Measurements from ENCODE around the gene SHISA2.

Gene SHISA2

DNA sequence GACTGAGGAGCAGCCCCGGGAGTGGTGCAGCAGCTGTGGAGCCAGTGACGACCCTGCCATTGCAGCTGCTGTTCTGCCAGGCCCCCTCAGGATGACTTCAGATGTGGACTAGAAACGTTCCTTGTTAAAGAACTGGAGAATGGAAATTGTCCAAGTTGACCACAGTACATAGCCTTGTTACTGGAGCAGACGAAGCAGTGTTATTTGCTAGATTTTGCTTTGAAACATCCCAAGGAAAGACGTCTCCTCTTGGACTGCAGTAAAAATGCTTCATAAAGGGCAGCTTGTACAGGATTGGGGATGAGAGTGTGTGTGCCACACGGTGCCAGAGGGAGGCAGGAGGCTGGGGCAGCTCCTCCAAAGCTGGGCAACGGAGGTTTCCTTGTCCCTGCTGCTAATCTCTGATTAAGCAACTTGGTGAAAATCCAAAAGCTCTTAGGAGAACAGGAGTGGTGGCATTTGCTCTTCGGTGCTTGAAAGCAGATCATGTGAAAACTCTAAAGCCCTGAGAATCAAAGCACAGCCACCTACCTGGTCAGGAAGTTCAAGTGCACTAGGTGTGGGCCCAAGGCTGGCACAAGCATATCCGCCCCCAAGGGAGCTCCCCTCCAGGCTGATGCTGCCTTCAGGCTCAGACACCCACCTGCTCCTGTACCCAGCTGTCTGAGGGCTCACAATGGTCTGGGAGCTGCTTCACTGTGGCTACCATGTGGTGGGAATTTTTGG, 34.5 kb downstream of the SHISA2 start:
- no peak for DNase-seq (ENCODE audit: low read depth, low spot score)
- TF ChIP-seq, protein P1, sequence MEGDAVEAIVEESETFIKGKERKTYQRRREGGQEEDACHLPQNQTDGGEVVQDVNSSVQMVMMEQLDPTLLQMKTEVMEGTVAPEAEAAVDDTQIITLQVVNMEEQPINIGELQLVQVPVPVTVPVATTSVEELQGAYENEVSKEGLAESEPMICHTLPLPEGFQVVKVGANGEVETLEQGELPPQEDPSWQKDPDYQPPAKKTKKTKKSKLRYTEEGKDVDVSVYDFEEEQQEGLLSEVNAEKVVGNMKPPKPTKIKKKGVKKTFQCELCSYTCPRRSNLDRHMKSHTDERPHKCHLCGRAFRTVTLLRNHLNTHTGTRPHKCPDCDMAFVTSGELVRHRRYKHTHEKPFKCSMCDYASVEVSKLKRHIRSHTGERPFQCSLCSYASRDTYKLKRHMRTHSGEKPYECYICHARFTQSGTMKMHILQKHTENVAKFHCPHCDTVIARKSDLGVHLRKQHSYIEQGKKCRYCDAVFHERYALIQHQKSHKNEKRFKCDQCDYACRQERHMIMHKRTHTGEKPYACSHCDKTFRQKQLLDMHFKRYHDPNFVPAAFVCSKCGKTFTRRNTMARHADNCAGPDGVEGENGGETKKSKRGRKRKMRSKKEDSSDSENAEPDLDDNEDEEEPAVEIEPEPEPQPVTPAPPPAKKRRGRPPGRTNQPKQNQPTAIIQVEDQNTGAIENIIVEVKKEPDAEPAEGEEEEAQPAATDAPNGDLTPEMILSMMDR (IDR thresholded peaks at IDR 0.05; ENCODE audit: insufficient read depth, low read length, missing control alignments) = no peak
- no peak overlapping the region for H3K4me3 ChIP-seq (ENCODE audit: low read depth, low read length)
- CTCF ChIA-PET = no interaction called here
- POLR2A ChIA-PET = no interaction called here

DNA sequence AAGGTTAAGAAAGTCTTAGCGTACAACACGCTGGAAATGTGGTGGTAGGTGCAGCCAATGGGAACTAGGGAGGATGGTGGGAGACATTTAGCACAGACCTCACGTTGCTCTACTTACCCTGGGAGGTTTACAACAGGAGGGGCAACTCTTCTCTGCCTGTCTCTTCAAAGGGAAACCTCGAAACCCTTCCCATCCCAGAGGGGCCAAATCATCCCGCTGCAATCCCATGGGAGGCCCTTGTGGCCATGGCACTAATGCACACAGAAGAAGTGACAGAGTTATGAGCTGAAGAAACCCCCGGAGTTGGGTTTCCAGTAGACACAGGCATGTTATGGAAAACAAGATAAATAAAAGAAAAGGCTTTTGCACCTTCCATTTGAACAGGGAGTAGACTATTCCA, 35.6 kb downstream of the SHISA2 start:
- DNase-seq (ENCODE audit: low read depth, low spot score) = no peak
- POLR2A ChIA-PET = no interaction called here
- CTCF ChIA-PET = no interaction called here
- H3K4me3 ChIP-seq (ENCODE audit: low read depth, low read length) = no peak overlapping the region
- TF ChIP-seq, protein P1 (IDR thresholded peaks at IDR 0.05; ENCODE audit: insufficient read depth, low read length, missing control alignments) = no peak

DNA sequence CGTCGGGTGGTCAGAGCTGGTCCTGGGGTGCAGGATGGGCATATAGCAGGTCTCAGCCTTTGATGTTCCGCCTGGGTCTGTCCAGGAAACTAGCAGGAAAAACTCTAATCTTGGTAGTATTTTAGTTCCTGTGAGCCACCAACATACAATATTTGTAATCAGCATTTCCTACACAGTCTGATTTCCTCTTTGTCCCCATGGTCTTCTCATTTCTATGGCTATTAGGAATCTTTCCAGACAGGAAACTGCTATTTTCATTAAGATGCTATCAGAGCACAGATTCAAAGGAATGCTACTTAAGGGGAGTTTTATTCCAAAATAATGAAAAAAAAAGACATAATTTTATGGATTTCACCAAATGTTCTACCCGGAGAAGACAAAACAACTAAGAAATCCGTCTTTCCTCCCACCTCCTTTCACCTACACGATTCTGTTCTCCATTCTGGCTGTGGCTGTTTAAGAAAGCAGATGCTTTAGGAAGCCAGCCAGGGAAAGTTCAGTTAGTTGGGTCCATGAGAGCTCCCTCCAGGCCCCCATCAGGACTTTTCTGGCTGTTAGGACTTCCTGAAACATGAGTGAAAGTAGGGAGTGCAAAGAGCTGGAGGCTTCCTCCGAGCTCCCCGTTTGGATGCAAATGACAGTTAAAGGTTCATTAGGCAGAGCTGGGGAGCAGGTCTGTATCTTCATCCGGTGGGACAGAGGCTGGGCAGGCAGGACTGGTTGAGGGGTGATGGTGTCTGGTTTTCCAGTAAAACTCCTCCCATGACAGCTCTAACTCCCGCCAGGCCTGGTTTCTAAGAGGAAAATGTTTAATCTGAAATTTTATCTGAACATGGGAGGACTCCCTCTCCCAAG, 36.3 kb downstream of the SHISA2 start:
- DNase-seq (ENCODE audit: low read depth, low spot score) = no peak
- TF ChIP-seq, protein P1 (IDR thresholded peaks at IDR 0.05; ENCODE audit: insufficient read depth, low read length, missing control alignments) = no peak
- POLR2A ChIA-PET = no interaction called here
- CTCF ChIA-PET = no interaction called here
- H3K4me3 ChIP-seq (ENCODE audit: low read depth, low read length) = no peak overlapping the region

DNA sequence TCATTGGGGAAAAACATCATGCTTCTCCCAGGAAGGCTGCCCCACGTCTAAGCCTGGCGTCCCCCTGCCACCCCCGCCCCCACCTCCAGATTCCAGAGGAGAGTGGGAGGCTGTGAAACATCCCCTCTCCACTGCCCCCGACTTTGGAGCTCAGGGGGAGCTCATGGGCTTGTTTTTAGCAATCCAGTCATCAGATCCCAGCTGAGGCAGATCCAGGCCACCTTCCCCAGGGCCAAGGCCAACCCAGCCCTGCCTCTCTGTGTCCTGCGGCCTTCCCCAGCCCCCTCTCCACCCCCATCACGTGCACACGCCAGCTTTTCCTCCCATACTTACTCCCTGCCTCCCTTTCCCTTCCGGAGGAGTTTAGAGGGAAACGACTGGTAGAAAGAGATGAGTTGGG, 38.8 kb downstream of the SHISA2 start:
- DNase-seq (ENCODE audit: low read depth, low spot score) = no peak
- H3K4me3 ChIP-seq (ENCODE audit: low read depth, low read length) = no peak overlapping the region
- CTCF ChIA-PET = no interaction called here
- TF ChIP-seq, protein P1 (IDR thresholded peaks at IDR 0.05; ENCODE audit: insufficient read depth, low read length, missing control alignments) = no peak
- POLR2A ChIA-PET = no interaction called here

DNA sequence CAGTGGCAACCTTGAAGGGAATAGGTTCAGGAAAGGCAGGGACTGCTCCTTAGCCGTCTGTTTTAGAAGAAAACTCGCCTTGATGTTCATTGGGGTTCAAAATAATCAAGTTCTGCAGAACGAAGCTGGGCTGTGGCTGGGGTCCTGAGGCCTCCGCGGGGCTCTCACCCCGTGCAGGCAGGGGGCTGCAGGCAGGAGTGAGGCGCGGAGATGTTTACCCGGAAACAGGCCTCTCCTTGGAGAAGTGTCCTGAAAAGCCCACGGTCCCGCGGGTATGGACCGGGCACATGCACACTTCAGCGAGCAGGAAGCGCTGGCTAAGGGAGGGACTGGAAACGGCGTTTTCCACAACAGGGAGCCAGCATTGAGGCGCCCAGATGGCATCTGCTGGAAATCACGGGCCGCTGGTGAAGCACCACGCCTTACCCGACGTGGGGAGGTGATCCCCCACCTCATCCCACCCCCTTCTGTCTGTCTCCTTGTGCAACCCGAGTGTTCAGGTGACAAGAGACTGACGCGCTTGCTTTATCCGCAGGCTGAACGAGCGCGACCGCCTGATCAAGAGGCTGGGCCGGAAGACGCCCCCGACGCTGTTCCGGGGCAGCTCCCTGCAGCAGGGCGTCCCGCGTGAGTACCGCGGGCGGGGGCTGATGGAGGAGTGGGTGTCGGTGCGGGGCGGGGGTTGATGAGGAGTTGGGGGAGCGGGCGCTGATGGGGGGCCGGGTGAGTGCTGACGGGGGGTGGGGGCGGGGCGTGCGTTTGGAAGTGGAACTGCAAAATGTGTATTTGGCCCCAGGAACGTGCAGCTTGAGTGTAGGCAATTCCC, 39.6 kb downstream of the SHISA2 start:
- TF ChIP-seq, protein P1 (IDR thresholded peaks at IDR 0.05; ENCODE audit: insufficient read depth, low read length, missing control alignments) = no peak
- peak overlapping the region; percentile 13 for H3K4me3 ChIP-seq (ENCODE audit: low read depth, low read length)
- CTCF ChIA-PET = no interaction called here
- DNase-seq (ENCODE audit: low read depth, low spot score) = no peak
- POLR2A ChIA-PET = no interaction called here

DNA sequence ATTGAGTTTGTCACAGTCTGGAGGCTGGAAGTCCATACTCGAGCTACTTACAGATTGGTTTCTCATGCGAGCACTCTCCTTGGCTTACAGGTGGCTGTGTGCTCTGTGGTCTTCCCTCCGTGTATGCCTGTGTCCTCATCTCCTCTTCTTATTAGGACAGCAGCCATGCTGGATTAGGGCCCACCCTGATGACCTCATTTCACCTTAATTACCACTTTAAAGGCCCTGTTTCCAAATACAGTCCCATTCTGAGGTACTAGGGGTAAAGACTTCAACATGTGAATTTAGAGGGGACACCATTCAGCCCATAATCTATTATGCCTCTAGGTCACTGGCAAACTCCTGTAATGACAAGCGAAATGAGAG, 40.6 kb downstream of the SHISA2 start:
- DNase-seq (ENCODE audit: low read depth, low spot score) = no peak
- ChIA-PET CTCF (interaction anchor here (1.5 kb wide), 1 partner anchor 18 kb away, joined by 4 read pairs; no protein-coding TSS in a partner anchor), POLR2A (no interaction called here)
- no peak overlapping the region for H3K4me3 ChIP-seq (ENCODE audit: low read depth, low read length)
- TF ChIP-seq, protein P1 (IDR thresholded peaks at IDR 0.05; ENCODE audit: insufficient read depth, low read length, missing control alignments) = no peak
